C4-2B (cell line): ENCODE measurements around the gene DOC2B.

Experiments
- ZFX ChIP-seq: fragments of 450-650 bp; IDR thresholded peaks from 2 replicates; pipeline ENCODE4 v1.6.1; 2017
- TF ChIP-seq, protein P1 (sequence below): fragments of 450-650 bp; conservative IDR thresholded peaks from 2 replicates; pipeline ENCODE4 v1.5.1; 2017; ENCODE audit warnings: mild to moderate bottlenecking

DNA sequence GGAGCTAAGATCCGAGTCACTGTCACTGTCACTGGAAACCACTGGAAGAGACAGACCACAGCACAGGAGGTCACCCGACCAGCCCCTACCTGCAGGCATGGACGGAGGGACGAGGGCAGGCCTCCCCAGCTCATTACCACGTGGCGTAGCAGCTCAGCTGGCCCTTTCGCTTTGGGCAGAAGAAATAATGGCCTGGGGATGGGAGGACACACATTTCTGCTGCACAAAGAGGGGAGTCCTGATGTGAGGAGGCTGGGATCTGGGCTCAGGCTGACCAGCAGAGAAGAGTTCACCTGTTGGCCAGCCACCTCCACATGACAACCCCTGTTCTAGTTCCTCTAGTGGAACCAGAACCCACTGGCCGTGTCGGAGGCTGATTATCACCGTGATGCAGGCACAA, 38.2 kb upstream of the DOC2B start:
- TF ChIP-seq, protein P1, sequence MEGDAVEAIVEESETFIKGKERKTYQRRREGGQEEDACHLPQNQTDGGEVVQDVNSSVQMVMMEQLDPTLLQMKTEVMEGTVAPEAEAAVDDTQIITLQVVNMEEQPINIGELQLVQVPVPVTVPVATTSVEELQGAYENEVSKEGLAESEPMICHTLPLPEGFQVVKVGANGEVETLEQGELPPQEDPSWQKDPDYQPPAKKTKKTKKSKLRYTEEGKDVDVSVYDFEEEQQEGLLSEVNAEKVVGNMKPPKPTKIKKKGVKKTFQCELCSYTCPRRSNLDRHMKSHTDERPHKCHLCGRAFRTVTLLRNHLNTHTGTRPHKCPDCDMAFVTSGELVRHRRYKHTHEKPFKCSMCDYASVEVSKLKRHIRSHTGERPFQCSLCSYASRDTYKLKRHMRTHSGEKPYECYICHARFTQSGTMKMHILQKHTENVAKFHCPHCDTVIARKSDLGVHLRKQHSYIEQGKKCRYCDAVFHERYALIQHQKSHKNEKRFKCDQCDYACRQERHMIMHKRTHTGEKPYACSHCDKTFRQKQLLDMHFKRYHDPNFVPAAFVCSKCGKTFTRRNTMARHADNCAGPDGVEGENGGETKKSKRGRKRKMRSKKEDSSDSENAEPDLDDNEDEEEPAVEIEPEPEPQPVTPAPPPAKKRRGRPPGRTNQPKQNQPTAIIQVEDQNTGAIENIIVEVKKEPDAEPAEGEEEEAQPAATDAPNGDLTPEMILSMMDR, result no peak
- no peak for TF ChIP-seq ZFX
